K562 (cell line): Measurements from ENCODE around the gene SLC25A42. TPM values are rescaled to one million over a fixed set of nuclear protein-coding genes. Genes with fewer than 3 reads are reported as not detected.

ENCODE experiments used
- EP400 ChIP-seq: fragments of 450-650 bp; IDR thresholded peaks from 2 replicates; pipeline ENCODE4 v1.6.1; 2017; ENCODE audit warnings: antibody characterized with exemption, mild to moderate bottlenecking, moderate library complexity
- FOXJ2 ChIP-seq: fragments of 200-800 bp; sonication (Bioruptor generic); IDR thresholded peaks from 2 replicates; pipeline ENCODE4 v1.6.1; 2016; ENCODE audit warnings: missing genetic modification characterization, missing compliant biosample characterization
- HDAC3 ChIP-seq: fragments of 450-650 bp; IDR thresholded peaks from 2 replicates; pipeline ENCODE4 v1.6.1; 2018; ENCODE audit warnings: borderline replicate concordance, mild to moderate bottlenecking, moderate library complexity; ENCODE audit not compliant: partially characterized antibody
- IFI16 ChIP-seq: fragments of 250-450 bp; sonication (Bioruptor Pico); IDR thresholded peaks from 2 replicates; pipeline ENCODE4 v2.1.2; 2022; ENCODE audit warnings: mild to moderate bottlenecking, inconsistent platforms
- JUNB ChIP-seq: fragments of 450-650 bp; formaldehyde crosslinking; conservative IDR thresholded peaks from 2 replicates; pipeline ENCODE4 v1.4.0; 2020; ENCODE audit warnings: mild to moderate bottlenecking
- LCOR ChIP-seq: sonication (generic); formaldehyde crosslinking; IDR thresholded peaks from 2 replicates; pipeline ENCODE4 v1.8.0; 2022; ENCODE audit warnings: mild to moderate bottlenecking, missing genetic modification reagents
- MCM3 ChIP-seq: fragments of 450-650 bp; IDR thresholded peaks from 2 replicates; pipeline ENCODE4 v1.6.1; 2016
- PTBP1 ChIP-seq: fragments of 200-400 bp; formaldehyde crosslinking; IDR thresholded peaks from 2 replicates; pipeline ENCODE4 v1.6.1; 2017; ENCODE audit warnings: low read depth, low read length
- SMC3 ChIP-seq: conservative IDR thresholded peaks from 2 replicates; pipeline ENCODE4 v1.6.1; 2011; ENCODE audit warnings: low read depth, low read length, improper control_type of control experiment; ENCODE audit not compliant: insufficient read depth
- TEAD2 ChIP-seq: fragments of 450-650 bp; IDR thresholded peaks from 2 replicates; pipeline ENCODE4 v1.6.1; 2016; ENCODE audit warnings: missing genetic modification characterization, control low read depth, missing compliant biosample characterization
- ZNF212 ChIP-seq: fragments of 450-650 bp; formaldehyde crosslinking; IDR thresholded peaks from 2 replicates; pipeline ENCODE4 v1.4.0; 2020; ENCODE audit warnings: mild to moderate bottlenecking
- ZNF57 ChIP-seq: fragments of 450-650 bp; formaldehyde crosslinking; IDR thresholded peaks from 2 replicates; pipeline ENCODE4 v1.4.0; 2020; ENCODE audit warnings: mild to moderate bottlenecking, moderate library complexity
- polyA plus RNA-seq, 8 experiments: library from polyadenylated mRNA; depleted of rRNA in 4 of 8; stranded (reverse) in 5 of 8; unstranded in 3 of 8; fragments of >200 nt; fragmentation: Nextera tagmentation in 2 of 8; fragmentation: Illumina TruSeq in 1 of 8; extraction: Ambion mirVana in 2 of 8; extraction: Trizol in 1 of 8; gene quantifications; 2 replicates each; pipeline versions ENCODE4 v1.2.1 to v1.2.3, GENCODE V29; 2011 to 2014; ENCODE audit warnings: inconsistent platforms in 1 of 8, missing spikeins in 1 of 8
- total RNA-seq, 7 experiments: library from RNA; depleted of rRNA in 6 of 7; stranded (reverse); fragments of >200 nt in 6 of 7; fragmentation: Illumina TruSeq in 2 of 7; extraction: Trizol in 2 of 7; gene quantifications; 2 replicates each; pipeline versions ENCODE4 v1.2.1 to v1.2.3, GENCODE V29; 2011 to 2021; ENCODE audit warnings: low replicate concordance in 1 of 7
- TF ChIP-seq, protein P1 (sequence below): fragments of 250-450 bp; sonication (Bioruptor Pico); IDR thresholded peaks from 2 replicates; pipeline ENCODE4 v1.8.0; 2022; ENCODE audit warnings: inconsistent platforms, mild to moderate bottlenecking, moderate library complexity, borderline replicate concordance
- TF ChIP-seq, protein P2 (sequence below): fragments of 450-650 bp; IDR thresholded peaks from 2 replicates; pipeline ENCODE4 v1.6.1; 2016
- TF ChIP-seq, protein P3 (sequence below): fragments of 200-400 bp; formaldehyde crosslinking; IDR thresholded peaks from 2 replicates; pipeline ENCODE4 v1.6.1; 2017; ENCODE audit warnings: mild to moderate bottlenecking, low read depth, low read length, moderate library complexity
- TF ChIP-seq, protein P4 (sequence below): fragments of 450-650 bp; formaldehyde crosslinking; IDR thresholded peaks from 2 replicates; pipeline ENCODE4 v1.4.0; 2022; ENCODE audit warnings: missing genetic modification characterization
- TF ChIP-seq, protein P5 (sequence below): IDR thresholded peaks from 2 replicates; pipeline ENCODE4 v1.6.1; 2014; ENCODE audit warnings: antibody characterized with exemption
- TF ChIP-seq, protein P6 (sequence below), 3 experiments: fragments of 200-800 bp in 1 of 3; sonication (Bioruptor generic) in 1 of 3; sonication (generic) in 1 of 3; formaldehyde crosslinking in 1 of 3; IDR thresholded peaks; 2 replicates each; pipeline versions ENCODE4 v1.6.1 to v1.8.0; 2016 to 2022; ENCODE audit warnings: mild to moderate bottlenecking in 2 of 3, missing compliant biosample characterization in 2 of 3, missing genetic modification characterization in 2 of 3, missing genetic modification reagents in 1 of 3

Gene SLC25A42
- total and polyA plus RNA-seq, 9 of the 15 experiments (the other 6 are each of a cell fraction or from before 2014, with no cell fraction given): 0.59 to 32.2 (median 14.1) TPM

DNA sequence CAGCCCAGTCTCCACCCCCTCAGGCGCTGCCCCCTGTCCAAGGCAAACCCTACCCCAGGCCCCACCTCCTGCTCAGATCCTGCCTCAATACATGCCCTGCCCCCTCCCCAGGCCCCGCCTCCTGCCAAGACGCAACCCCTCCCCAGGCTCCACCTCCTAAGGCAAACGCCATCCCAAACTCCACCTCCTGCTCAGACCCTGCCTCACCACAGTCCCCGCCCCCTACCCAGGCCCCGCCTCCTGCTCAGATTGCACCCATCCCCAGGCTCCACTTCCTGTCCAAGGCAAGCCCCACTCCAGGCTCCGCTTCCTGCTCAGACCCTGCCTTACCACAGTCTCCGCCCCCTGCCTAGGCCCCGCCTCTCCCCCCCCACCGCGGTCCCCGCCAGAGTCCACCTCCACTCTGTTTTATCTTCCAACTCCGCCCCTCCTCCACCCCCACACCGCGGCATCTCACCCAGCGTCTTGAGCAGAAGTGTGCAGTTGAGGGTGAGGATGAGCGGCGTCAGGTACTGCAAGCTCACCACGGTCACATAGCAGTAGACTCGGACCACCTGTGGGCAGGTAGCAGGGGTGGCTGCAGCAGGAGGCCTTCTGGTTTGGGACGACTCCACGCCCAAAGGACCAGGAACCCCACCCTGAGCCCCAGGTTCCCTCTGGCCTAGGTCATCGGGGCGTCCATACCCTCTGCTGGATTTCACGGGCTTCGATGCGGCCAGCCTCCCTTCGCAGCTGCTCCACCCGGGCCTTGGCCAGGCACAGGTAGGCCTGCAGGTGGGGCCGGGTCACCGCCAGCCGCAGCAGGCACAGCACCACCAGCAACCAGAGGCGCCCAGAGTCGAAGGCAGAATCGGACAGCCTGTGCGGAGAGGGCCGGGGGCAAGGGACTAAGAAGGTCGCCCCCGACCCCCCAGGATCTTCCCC lies 56.8 kb downstream of the SLC25A42 start (continued):
- TF ChIP-seq, protein P1, sequence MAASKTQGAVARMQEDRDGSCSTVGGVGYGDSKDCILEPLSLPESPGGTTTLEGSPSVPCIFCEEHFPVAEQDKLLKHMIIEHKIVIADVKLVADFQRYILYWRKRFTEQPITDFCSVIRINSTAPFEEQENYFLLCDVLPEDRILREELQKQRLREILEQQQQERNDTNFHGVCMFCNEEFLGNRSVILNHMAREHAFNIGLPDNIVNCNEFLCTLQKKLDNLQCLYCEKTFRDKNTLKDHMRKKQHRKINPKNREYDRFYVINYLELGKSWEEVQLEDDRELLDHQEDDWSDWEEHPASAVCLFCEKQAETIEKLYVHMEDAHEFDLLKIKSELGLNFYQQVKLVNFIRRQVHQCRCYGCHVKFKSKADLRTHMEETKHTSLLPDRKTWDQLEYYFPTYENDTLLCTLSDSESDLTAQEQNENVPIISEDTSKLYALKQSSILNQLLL: no peak
- TF ChIP-seq, protein P2, sequence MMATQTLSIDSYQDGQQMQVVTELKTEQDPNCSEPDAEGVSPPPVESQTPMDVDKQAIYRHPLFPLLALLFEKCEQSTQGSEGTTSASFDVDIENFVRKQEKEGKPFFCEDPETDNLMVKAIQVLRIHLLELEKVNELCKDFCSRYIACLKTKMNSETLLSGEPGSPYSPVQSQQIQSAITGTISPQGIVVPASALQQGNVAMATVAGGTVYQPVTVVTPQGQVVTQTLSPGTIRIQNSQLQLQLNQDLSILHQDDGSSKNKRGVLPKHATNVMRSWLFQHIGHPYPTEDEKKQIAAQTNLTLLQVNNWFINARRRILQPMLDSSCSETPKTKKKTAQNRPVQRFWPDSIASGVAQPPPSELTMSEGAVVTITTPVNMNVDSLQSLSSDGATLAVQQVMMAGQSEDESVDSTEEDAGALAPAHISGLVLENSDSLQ: peak; percentile 20; the same call in 1 of the 2 replicates
- TF ChIP-seq ZNF212: no peak
- 0 out of 2 replicates have a peak, but pooled peaks have one; percentile 2 for TF ChIP-seq SMC3
- TF ChIP-seq HDAC3: no peak
- no peak for TF ChIP-seq MCM3
- no peak for TF ChIP-seq JUNB (CRISPR knock-in tag)
- no peak for TF ChIP-seq FOXJ2 (tag)
- TF ChIP-seq, protein P3, sequence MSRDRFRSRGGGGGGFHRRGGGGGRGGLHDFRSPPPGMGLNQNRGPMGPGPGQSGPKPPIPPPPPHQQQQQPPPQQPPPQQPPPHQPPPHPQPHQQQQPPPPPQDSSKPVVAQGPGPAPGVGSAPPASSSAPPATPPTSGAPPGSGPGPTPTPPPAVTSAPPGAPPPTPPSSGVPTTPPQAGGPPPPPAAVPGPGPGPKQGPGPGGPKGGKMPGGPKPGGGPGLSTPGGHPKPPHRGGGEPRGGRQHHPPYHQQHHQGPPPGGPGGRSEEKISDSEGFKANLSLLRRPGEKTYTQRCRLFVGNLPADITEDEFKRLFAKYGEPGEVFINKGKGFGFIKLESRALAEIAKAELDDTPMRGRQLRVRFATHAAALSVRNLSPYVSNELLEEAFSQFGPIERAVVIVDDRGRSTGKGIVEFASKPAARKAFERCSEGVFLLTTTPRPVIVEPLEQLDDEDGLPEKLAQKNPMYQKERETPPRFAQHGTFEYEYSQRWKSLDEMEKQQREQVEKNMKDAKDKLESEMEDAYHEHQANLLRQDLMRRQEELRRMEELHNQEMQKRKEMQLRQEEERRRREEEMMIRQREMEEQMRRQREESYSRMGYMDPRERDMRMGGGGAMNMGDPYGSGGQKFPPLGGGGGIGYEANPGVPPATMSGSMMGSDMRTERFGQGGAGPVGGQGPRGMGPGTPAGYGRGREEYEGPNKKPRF: no peak
- no peak for TF ChIP-seq TEAD2 (tag)
- TF ChIP-seq LCOR (CRISPR knock-in tag): 0 out of 2 replicates have a peak, but pooled peaks have one; percentile 20
- TF ChIP-seq, protein P4, sequence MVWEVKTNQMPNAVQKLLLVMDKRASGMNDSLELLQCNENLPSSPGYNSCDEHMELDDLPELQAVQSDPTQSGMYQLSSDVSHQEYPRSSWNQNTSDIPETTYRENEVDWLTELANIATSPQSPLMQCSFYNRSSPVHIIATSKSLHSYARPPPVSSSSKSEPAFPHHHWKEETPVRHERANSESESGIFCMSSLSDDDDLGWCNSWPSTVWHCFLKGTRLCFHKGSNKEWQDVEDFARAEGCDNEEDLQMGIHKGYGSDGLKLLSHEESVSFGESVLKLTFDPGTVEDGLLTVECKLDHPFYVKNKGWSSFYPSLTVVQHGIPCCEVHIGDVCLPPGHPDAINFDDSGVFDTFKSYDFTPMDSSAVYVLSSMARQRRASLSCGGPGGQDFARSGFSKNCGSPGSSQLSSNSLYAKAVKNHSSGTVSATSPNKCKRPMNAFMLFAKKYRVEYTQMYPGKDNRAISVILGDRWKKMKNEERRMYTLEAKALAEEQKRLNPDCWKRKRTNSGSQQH (CRISPR knock-in tag): no peak
- TF ChIP-seq ZNF57 (CRISPR knock-in tag): no peak
- TF ChIP-seq, protein P5, sequence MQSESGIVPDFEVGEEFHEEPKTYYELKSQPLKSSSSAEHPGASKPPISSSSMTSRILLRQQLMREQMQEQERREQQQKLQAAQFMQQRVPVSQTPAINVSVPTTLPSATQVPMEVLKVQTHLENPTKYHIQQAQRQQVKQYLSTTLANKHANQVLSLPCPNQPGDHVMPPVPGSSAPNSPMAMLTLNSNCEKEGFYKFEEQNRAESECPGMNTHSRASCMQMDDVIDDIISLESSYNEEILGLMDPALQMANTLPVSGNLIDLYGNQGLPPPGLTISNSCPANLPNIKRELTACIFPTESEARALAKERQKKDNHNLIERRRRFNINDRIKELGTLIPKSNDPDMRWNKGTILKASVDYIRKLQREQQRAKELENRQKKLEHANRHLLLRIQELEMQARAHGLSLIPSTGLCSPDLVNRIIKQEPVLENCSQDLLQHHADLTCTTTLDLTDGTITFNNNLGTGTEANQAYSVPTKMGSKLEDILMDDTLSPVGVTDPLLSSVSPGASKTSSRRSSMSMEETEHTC: no peak
- no peak for TF ChIP-seq IFI16 (CRISPR knock-in tag)
- TF ChIP-seq EP400: no peak
- TF ChIP-seq PTBP1: no peak
- TF ChIP-seq, protein P6, sequence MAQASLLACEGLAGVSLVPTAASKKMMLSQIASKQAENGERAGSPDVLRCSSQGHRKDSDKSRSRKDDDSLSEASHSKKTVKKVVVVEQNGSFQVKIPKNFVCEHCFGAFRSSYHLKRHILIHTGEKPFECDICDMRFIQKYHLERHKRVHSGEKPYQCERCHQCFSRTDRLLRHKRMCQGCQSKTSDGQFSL (CRISPR knock-in tag; IDR thresholded peaks at IDR 0.05): peak; percentile 95
- TF ChIP-seq, protein P6 (tag; IDR thresholded peaks at IDR 0.05): peak in 1 of 2 experiments; percentile 89; a peak in 2 of 4 replicates
